Stomach smooth muscle (tissue), 2 donors: ENCODE measurements around the gene PPP6R2.

Source experiments
- H3K27ac ChIP-seq: one replicate; pipeline ENCODE4 v1.7.0; 2013; ENCODE audit warnings: mild to moderate bottlenecking, low read length, inconsistent platforms
- H3K27me3 ChIP-seq, 2 donors: one replicate each; pipeline ENCODE4 v1.7.0; 2013; ENCODE audit warnings: low read length in 2 of 2; ENCODE audit not compliant: insufficient read depth in 2 of 2, control insufficient read depth in 1 of 2
- H3K36me3 ChIP-seq, 2 donors: one replicate each; pipeline ENCODE4 v1.7.0; 2013; ENCODE audit warnings: low read length in 2 of 2; ENCODE audit not compliant: control insufficient read depth in 2 of 2, insufficient read depth in 2 of 2
- H3K4me1 ChIP-seq: one replicate; pipeline ENCODE4 v1.7.0; 2013; ENCODE audit warnings: low read length; ENCODE audit not compliant: control insufficient read depth, insufficient read depth
- H3K4me3 ChIP-seq, 2 donors: one replicate each; pipeline ENCODE4 v1.7.0; 2013; ENCODE audit warnings: low read length in 2 of 2
- H3K9ac ChIP-seq, 2 donors: one replicate each; pipeline ENCODE4 v1.7.0; 2013; ENCODE audit warnings: low read length in 2 of 2, mild to moderate bottlenecking in 1 of 2
- H3K9me3 ChIP-seq, 2 donors: one replicate each; pipeline ENCODE4 v1.7.0; 2013; ENCODE audit warnings: low read length in 2 of 2; ENCODE audit not compliant: control insufficient read depth in 2 of 2
- donor health status: healthy.
- donor health status: Pancreatic carcinoma.

Gene PPP6R2

GRCh38 chr22:50313021-50313420 lies 30.1 kb upstream of the PPP6R2 start:
- Histone ChIP-seq H3K9ac (no peak overlapping the region), H3K36me3 (no peaks in the 10 kb centered on the region), H3K4me3 (no peak overlapping the region), H3K27ac (no peak overlapping the region), H3K9me3 (no peaks in the 10 kb centered on the region), H3K27me3 (no peaks in the 10 kb centered on the region), H3K4me1 (peaks cover 18% of the 10 kb centered on the region)

- H3K9ac ChIP-seq: no peak overlapping the region
- H3K9me3 ChIP-seq: no peaks in the 10 kb centered on the region
- no peak overlapping the region for H3K4me3 ChIP-seq
- H3K27me3 ChIP-seq: no peaks in the 10 kb centered on the region
- H3K36me3 ChIP-seq: no peaks in the 10 kb centered on the region
- peaks cover 12% of the 10 kb centered on the region for H3K4me1 ChIP-seq
- no peak overlapping the region for H3K27ac ChIP-seq
These were observed 29.5 kb upstream of the PPP6R2 start for GRCh38 chr22:50313600-50313999.

- no peak overlapping the region for H3K9ac ChIP-seq
- H3K27me3 ChIP-seq: no peaks in the 10 kb centered on the region
- H3K9me3 ChIP-seq: no peaks in the 10 kb centered on the region
- H3K27ac ChIP-seq: no peak overlapping the region
- H3K36me3 ChIP-seq: no peaks in the 10 kb centered on the region
- no peak overlapping the region for H3K4me3 ChIP-seq
- peaks cover 8% of the 10 kb centered on the region for H3K4me1 ChIP-seq
These were observed 29.1 kb upstream of the PPP6R2 start for GRCh38 chr22:50314081-50314454.

GRCh38 chr22:50314455-50315288 lies 28.5 kb upstream of the PPP6R2 start:
- Histone ChIP-seq H3K27me3 (no peaks in the 10 kb centered on the region), H3K9me3 (no peaks in the 10 kb centered on the region), H3K36me3 (no peaks in the 10 kb centered on the region), H3K4me3 (no peak overlapping the region), H3K9ac (no peak overlapping the region), H3K27ac (no peak overlapping the region), H3K4me1 (peaks cover 3% of the 10 kb centered on the region)

- no peaks in the 10 kb centered on the region for H3K27me3 ChIP-seq
- no peak overlapping the region for H3K4me3 ChIP-seq
- H3K9me3 ChIP-seq: no peaks in the 10 kb centered on the region
- no peak overlapping the region for H3K27ac ChIP-seq
- H3K36me3 ChIP-seq: no peaks in the 10 kb centered on the region
- peaks cover 3% of the 10 kb centered on the region for H3K4me1 ChIP-seq
- H3K9ac ChIP-seq: no peak overlapping the region
These were observed 27.6 kb upstream of the PPP6R2 start for GRCh38 chr22:50315289-50316113.

- no peaks in the 10 kb centered on the region for H3K36me3 ChIP-seq
- H3K27ac ChIP-seq: no peak overlapping the region
These were observed 26.7 kb upstream of the PPP6R2 start for GRCh38 chr22:50316114-50317065.

GRCh38 chr22:50317178-50317577 lies 25.9 kb upstream of the PPP6R2 start:
- H3K36me3 ChIP-seq: no peaks in the 10 kb centered on the region
- peaks cover 3% of the 10 kb centered on the region for H3K4me1 ChIP-seq
- no peaks in the 10 kb centered on the region for H3K9me3 ChIP-seq
- no peak overlapping the region for H3K9ac ChIP-seq
- no peak overlapping the region for H3K27ac ChIP-seq
- no peak overlapping the region for H3K4me3 ChIP-seq
- H3K27me3 ChIP-seq: no peaks in the 10 kb centered on the region

More at GRCh38 chr22:50316114-50317065, 26.7 kb upstream of the PPP6R2 start:
- no peak overlapping the region for H3K9ac ChIP-seq
- H3K4me1 ChIP-seq: peaks cover 3% of the 10 kb centered on the region
- no peak overlapping the region for H3K4me3 ChIP-seq
- no peaks in the 10 kb centered on the region for H3K9me3 ChIP-seq
- no peaks in the 10 kb centered on the region for H3K27me3 ChIP-seq

- Histone ChIP-seq H3K27me3 (no peaks in the 10 kb centered on the region), H3K4me3 (no peak overlapping the region), H3K9ac (no peak overlapping the region), H3K4me1 (peaks cover 3% of the 10 kb centered on the region), H3K9me3 (no peaks in the 10 kb centered on the region), H3K27ac (no peak overlapping the region), H3K36me3 (no peaks in the 10 kb centered on the region)
These were observed 25.5 kb upstream of the PPP6R2 start for GRCh38 chr22:50317674-50318073.

GRCh38 chr22:50318356-50318697 lies 24.8 kb upstream of the PPP6R2 start:
- Histone ChIP-seq H3K4me1 (peaks cover 3% of the 10 kb centered on the region), H3K4me3 (no peak overlapping the region), H3K9ac (no peak overlapping the region), H3K27ac (no peak overlapping the region), H3K36me3 (no peaks in the 10 kb centered on the region), H3K9me3 (no peaks in the 10 kb centered on the region), H3K27me3 (no peaks in the 10 kb centered on the region)

GRCh38 chr22:50318698-50319411 lies 24.3 kb upstream of the PPP6R2 start:
- H3K4me1 ChIP-seq: peaks cover 3% of the 10 kb centered on the region
- no peak overlapping the region for H3K9ac ChIP-seq
- H3K27ac ChIP-seq: no peak overlapping the region
- no peaks in the 10 kb centered on the region for H3K9me3 ChIP-seq
- H3K4me3 ChIP-seq: no peak overlapping the region
- H3K27me3 ChIP-seq: no peaks in the 10 kb centered on the region
- H3K36me3 ChIP-seq: no peaks in the 10 kb centered on the region
